HepG2 (cell line): ENCODE measurements around the gene STMN3. TPM values are rescaled to one million over a fixed set of nuclear protein-coding genes. Genes with fewer than 3 reads are reported as not detected.

ENCODE experiments used
- CAMTA2 ChIP-seq: sonication (generic); formaldehyde crosslinking; IDR thresholded peaks from 2 replicates; pipeline ENCODE4 v1.4.0; 2020; ENCODE audit warnings: mild to moderate bottlenecking, missing genetic modification reagents, borderline replicate concordance
- DR1 ChIP-seq: sonication (generic); formaldehyde crosslinking; IDR thresholded peaks from 2 replicates; pipeline ENCODE4 v1.8.0; 2021; ENCODE audit warnings: mild to moderate bottlenecking, missing genetic modification reagents, inconsistent platforms
- DRAP1 ChIP-seq: IDR thresholded peaks from 2 replicates; pipeline ENCODE4 v1.6.1; 2016; ENCODE audit warnings: missing genetic modification reagents, missing compliant biosample characterization
- FIP1L1 ChIP-seq: fragments of 200-400 bp; formaldehyde crosslinking; IDR thresholded peaks from 2 replicates; pipeline ENCODE4 v1.6.1; 2018; ENCODE audit warnings: low read depth, mild to moderate bottlenecking, low read length, moderate library complexity, borderline replicate concordance; ENCODE audit not compliant: insufficient read depth
- NR2F6 ChIP-seq, 2 experiments: IDR thresholded peaks; 2 replicates each; pipeline ENCODE4 v1.6.1; 2016; ENCODE audit warnings: antibody characterized with exemption in 1 of 2, mild to moderate bottlenecking in 1 of 2
- PAWR ChIP-seq: sonication (generic); formaldehyde crosslinking; IDR thresholded peaks from 2 replicates; pipeline ENCODE4 v1.4.0; 2020; ENCODE audit warnings: missing genetic modification reagents, mild to moderate bottlenecking, borderline replicate concordance
- PLSCR1 ChIP-seq: sonication (generic); formaldehyde crosslinking; IDR thresholded peaks from 2 replicates; pipeline ENCODE4 v1.5.0; 2020; ENCODE audit warnings: missing genetic modification reagents, mild to moderate bottlenecking, borderline replicate concordance
- RERE ChIP-seq: IDR thresholded peaks from 2 replicates; pipeline ENCODE4 v1.6.1; 2016; ENCODE audit warnings: low read depth, missing genetic modification reagents, missing compliant biosample characterization
- UBTF ChIP-seq: sonication (generic); formaldehyde crosslinking; IDR thresholded peaks from 2 replicates; pipeline ENCODE4 v1.4.0; 2020; ENCODE audit warnings: mild to moderate bottlenecking, missing genetic modification reagents
- ZBTB2 ChIP-seq: sonication (generic); formaldehyde crosslinking; IDR thresholded peaks from 2 replicates; pipeline ENCODE4 v1.8.0; 2022; ENCODE audit warnings: low read depth, missing genetic modification reagents
- ZNF512B ChIP-seq: sonication (generic); formaldehyde crosslinking; IDR thresholded peaks from 2 replicates; pipeline ENCODE4 v1.5.1; 2020; ENCODE audit warnings: missing genetic modification reagents, mild to moderate bottlenecking, borderline replicate concordance
- ZNF557 ChIP-seq: sonication (generic); formaldehyde crosslinking; IDR thresholded peaks from 2 replicates; pipeline ENCODE4 v1.4.0; 2020; ENCODE audit warnings: missing genetic modification reagents
- ZNF589 ChIP-seq: sonication (generic); formaldehyde crosslinking; conservative IDR thresholded peaks from 2 replicates; pipeline ENCODE4 v1.8.0; 2022; ENCODE audit warnings: mild to moderate bottlenecking, moderate library complexity, missing genetic modification reagents
- polyA plus RNA-seq, 8 experiments: library from polyadenylated mRNA; depleted of rRNA in 3 of 8; stranded (reverse) in 7 of 8; unstranded in 1 of 8; fragments of >200 nt; fragmentation: Illumina TruSeq in 4 of 8; extraction: Trizol in 4 of 8; gene quantifications; 2 replicates each; pipeline versions ENCODE4 v1.2.1 to v1.2.3, GENCODE V29; 2011 to 2016; ENCODE audit warnings: low read depth in 4 of 8, missing spikeins in 1 of 8, mixed read lengths in 1 of 8; ENCODE audit not compliant: insufficient read depth in 1 of 8
- total RNA-seq, 5 experiments: library from RNA; depleted of rRNA; stranded (reverse); fragments of >200 nt; fragmentation: Illumina TruSeq; extraction: Trizol; gene quantifications; 2 replicates each; pipeline ENCODE4 v1.2.3, GENCODE V29; 2016; ENCODE audit warnings: low read depth in 1 of 5

The STMN3 gene
- total and polyA plus RNA-seq, 2 of the 13 experiments (the other 11 are each of a cell fraction or from before 2014, with no cell fraction given): 21.0 to 48.3 TPM

GRCh38 chr20:63696628-63697356 lies 43.6 kb upstream of the STMN3 start, which contains the start of gene TNFRSF6B (continued):
- peak; percentile 48; the same call in 1 of the 2 replicates for TF ChIP-seq ZBTB2 (CRISPR knock-in tag)
- no peak for TF ChIP-seq PAWR (CRISPR knock-in tag)
- no peak for TF ChIP-seq CAMTA2
- no peak for TF ChIP-seq FIP1L1
- peak; percentile 74 for TF ChIP-seq DR1
- no peak for TF ChIP-seq PLSCR1
- no peak for TF ChIP-seq NR2F6 (IDR thresholded peaks at IDR 0.05)
- peak; percentile 62; the same call in 1 of the 2 replicates for TF ChIP-seq NR2F6 (CRISPR knock-in tag; IDR thresholded peaks at IDR 0.05)
- no peak for TF ChIP-seq DRAP1 (CRISPR knock-in tag)
- 0 out of 2 replicates have a peak, but pooled peaks have one; percentile 42 for TF ChIP-seq ZNF589 (CRISPR knock-in tag)
- 0 out of 2 replicates have a peak, but pooled peaks have one; percentile 35 for TF ChIP-seq RERE (CRISPR knock-in tag)
- no peak for TF ChIP-seq ZNF557 (CRISPR knock-in tag)
- peak; percentile 50; the same call in 1 of the 2 replicates for TF ChIP-seq ZNF512B (CRISPR knock-in tag)
- peak; percentile 57 for TF ChIP-seq UBTF
